GM18873 (cell line): ENCODE data around the gene PLCB3.

Source experiments
- ATAC-seq: cut with Tn5 transposase; IDR thresholded peaks from one replicate; pipeline ENCODE4 v1.9.1; 2021; ENCODE audit warnings: mild to moderate bottlenecking, moderate library complexity, moderate number of reproducible peaks; ENCODE audit not compliant: unreplicated experiment, low FRiP score

PLCB3 gene

GRCh38 chr11:64284048-64284961 lies 33.0 kb downstream of the PLCB3 start, which contains the start of gene BAD:
Gene BAD (minus strand): TSS chr11:64284665. CDS start chr11:64284368, 297 bp downstream.
- ATAC-seq: peak; percentile 56

GRCh38 chr11:64284962-64285884 lies 33.9 kb downstream of the PLCB3 start, which contains the start of gene GPR137:
Gene GPR137 (plus strand): TSS chr11:64285848. CDS start chr11:64286525, 677 bp downstream.
- peak; percentile 52 for ATAC-seq

GRCh38 chr11:64285885-64286800 lies 34.8 kb downstream of the PLCB3 start:
- ATAC-seq: no peak

DNA sequence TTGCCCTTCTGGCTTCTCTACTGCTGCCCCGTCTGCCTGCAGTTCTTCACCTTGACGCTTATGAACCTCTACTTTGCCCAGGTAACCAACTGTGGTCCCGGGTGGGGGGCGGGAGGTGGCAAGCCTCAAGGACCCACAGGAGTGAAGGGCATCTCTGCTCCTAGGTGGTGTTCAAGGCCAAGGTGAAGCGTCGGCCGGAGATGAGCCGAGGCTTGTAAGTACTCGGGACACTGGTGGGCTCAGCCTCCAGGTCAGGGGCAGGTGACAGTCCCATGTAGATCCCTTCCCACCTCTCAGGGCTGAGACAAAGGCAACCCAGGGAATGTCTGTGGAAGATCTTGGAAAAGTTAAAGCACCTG lies 35.5 kb downstream of the PLCB3 start:
- ATAC-seq: no peak

- no peak for ATAC-seq
Measured at GRCh38 chr11:64287676-64288352, 36.5 kb downstream of the PLCB3 start.

- no peak for ATAC-seq
Measured at GRCh38 chr11:64288353-64288750, 37.0 kb downstream of the PLCB3 start.

GRCh38 chr11:64289002-64289564 lies 37.8 kb downstream of the PLCB3 start:
- no peak for ATAC-seq

DNA sequence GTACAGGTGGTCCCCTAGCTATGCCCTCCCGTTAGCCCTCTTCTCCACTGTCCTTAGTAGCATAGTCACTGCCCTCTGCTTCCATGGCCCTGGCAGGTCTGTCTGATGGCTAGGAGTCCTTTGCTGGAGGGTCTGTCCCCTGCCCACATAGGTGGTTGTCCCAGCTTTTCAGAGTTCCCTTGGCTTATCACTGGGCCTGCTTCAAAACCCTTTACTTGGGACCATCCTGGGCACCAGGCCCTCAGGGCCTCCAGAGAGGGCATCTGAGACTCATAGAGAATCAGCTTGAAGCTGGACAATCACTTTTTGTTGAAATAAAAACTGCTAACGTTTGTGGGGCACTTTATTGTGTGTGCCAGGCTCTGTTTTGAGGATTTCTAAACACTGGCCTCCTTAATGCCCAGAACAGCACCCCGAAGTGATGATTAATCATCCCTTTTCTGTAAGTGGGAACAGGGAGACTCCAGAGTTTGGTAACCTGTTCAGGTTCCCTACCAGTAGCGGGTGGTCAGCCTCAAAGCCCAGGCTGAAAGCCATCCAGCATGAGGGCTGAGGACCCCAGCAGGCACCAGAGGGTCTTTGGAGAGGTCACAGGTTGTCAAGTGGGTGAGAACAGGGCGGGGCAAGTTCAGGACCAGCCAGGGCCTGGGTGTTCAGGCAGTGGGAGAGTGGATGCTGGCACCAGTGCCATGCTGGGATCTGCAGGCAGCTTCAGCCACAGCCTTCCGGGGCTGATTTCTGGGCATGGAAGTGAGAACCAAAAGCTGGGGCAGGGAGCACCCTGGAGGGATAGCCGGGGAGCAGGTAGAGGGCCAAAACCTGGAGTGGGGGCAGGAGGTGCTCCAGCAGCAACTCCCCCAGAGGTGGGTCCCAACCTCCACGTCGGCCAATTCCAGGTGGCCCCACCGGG lies 39.3 kb downstream of the PLCB3 start:
- no peak for ATAC-seq

GRCh38 chr11:64291262-64291751 lies 40.0 kb downstream of the PLCB3 start, which contains the start of gene KCNK4:
Gene KCNK4 (plus strand): TSS chr11:64291302. CDS start chr11:64293019, 1,717 bp downstream.
- no peak for ATAC-seq

DNA sequence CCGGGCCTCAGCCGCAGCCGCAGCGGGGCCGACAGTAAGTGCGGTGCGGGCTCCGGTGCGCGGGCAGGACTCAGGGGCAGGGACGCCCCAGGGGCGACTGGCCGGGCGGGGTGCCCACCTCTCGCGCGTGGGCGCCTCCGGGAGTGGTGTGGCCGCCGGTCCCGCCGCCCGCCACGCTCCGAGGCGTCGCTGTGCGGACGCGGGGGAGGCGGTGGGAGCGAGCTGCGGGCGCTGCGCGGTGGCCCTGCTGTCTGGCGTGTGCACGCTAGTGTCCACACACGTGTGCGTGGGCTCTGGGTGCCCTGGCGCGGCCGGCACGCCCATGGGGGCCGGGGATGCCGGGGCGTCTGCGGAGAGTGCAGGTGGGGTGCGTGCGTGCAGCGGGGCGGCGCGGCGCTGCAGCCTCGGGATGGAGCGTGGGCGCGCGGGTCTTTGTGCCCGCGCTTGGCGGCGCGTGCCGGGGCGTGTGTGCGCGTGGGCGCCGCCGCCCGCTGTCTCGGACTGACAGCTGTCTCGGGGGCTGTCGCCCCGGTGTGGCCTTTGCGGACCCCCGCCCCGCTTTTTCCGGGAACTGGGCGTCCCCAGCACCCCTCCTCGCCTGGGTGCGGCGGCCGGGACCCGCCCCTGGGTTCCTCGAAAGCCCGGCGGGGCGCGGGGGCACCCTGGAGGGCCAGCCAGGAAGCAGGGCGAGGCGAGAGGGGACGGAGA lies 40.6 kb downstream of the PLCB3 start:
- no peak for ATAC-seq

DNA sequence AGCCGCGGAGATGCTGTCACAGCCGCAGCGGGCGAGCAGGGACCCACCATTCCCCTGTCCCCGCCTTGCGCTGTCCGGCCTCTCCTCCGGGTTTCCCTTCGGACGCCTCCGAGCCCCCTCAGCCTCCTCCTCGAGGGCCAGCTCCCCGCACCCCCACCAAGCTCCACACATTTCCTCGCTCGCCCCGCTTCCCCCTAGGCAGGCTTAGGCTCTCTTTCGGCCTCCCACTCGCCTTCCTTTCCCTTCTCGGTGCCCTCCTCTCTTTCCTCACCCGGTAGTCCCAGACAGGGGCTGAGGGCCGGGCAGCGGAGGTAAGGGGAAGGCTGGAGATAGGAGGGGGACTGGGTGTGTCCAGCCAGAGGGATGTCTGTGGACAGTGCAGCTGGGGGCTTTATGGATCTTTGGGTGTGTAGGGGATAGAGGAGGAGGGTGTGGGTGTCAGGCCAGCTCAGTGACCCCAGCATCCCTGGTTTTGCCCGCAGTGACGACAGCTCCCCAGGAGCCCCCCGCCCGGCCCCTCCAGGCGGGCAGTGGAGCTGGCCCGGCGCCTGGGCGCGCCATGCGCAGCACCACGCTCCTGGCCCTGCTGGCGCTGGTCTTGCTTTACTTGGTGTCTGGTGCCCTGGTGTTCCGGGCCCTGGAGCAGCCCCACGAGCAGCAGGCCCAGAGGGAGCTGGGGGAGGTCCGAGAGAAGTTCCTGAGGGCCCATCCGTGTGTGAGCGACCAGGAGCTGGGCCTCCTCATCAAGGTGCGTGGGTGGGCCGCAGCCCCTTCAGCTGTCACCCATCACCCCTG lies 41.3 kb downstream of the PLCB3 start:
- no peak for ATAC-seq

GRCh38 chr11:64294774-64295173 lies 43.4 kb downstream of the PLCB3 start:
- no peak for ATAC-seq

GRCh38 chr11:64295760-64296159 lies 44.4 kb downstream of the PLCB3 start:
- no peak for ATAC-seq

DNA sequence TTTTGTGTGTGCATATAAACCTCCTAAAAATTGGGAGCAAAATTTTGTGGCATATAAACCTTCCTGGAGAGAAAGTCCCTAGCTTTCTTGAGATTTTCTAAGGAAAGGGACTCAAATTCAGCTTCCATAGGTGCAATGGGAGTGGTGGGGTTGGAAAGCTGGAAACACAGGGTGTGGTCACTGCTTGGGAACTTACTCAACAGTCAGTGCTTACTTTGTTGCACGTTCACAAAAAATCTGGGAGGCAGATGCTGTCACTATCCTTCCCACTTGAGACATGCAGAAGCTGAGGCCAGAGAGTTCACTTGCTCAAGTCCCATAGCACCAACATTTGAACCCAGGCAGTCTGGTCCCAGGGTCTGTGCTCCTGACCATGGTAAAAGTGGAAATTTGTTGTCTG lies 44.9 kb downstream of the PLCB3 start:
- no peak for ATAC-seq

GRCh38 chr11:64296830-64297698 lies 45.7 kb downstream of the PLCB3 start:
- ATAC-seq: no peak
